ENCODE results near the gene CEP170B.

GRCh38 chr14:104867371-104868059 lies 2.4 kb downstream of the CEP170B start:
- TF ChIP-seq CTCF (IDR thresholded peaks at IDR 0.05; ENCODE audit: low read length) (no peak), EZH2 (IDR thresholded peaks at IDR 0.05; ENCODE audit: borderline replicate concordance, low read length) (no peak)
